GM12864 (cell line): ENCODE measurements around the gene ADPGK.
"Not testable (repeated sequence)": the region's sequence is repeated elsewhere in the genome, so short reads cannot be mapped to it uniquely, and the experiment has no call there.

Experiments
- DNase-seq: peaks from one replicate; pipeline ENCODE4 v3.0.0-alpha.2; 2011; ENCODE audit warnings: low read depth
- H3K4me3 ChIP-seq: 2 replicates; pipeline ENCODE4 v1.5.1; 2011; ENCODE audit warnings: mild to moderate bottlenecking, low read depth, low read length, control low read depth
- CTCF ChIP-seq: IDR thresholded peaks from 2 replicates; pipeline ENCODE4 v1.5.1; 2011; ENCODE audit warnings: low read depth, mild to moderate bottlenecking, moderate library complexity, low read length, control low read depth, inconsistent platforms; ENCODE audit errors: missing control alignments

The ADPGK gene

GRCh38 chr15:72818632-72819031 is 35.1 kb upstream of the ADPGK start:
- no peak for TF ChIP-seq CTCF
- DNase-seq = no peak
- no peak overlapping the region for H3K4me3 ChIP-seq

DNA sequence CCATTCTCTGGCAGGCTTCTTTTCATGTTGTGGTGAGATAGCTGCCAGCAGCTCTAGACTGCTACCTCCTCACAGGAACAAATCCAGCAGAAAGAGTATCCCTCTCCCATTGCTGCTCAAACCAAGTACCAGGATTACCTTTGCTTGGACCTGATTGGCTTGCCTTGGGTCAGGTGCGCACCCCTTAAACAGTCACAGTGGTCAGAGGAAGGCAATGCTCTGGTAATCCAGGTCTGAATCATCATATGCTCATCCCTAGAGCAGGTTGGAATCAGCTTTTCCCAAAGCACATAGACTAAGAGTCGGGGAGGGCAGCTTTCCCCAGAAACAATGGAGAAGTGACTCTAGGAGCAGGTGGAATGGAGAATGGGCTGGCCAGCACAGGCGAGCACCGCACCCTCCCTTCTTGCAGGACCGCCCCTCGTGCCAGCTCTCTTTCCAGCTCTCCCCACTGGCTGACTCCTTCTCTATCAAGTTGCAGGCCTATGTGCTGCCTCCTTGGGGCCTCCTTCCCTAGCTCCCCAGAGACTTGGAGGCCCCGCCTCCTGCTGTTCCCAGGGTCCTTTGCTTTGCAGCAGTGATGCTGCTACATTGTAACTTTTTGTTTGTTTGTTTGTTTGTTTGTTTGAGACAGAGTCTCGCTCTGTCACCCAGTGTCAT is 29.9 kb upstream of the ADPGK start:
- H3K4me3 ChIP-seq = no peak overlapping the region
- TF ChIP-seq CTCF = no peak
- no peak for DNase-seq

GRCh38 chr15:72809329-72809728 is 25.8 kb upstream of the ADPGK start:
- no peak for TF ChIP-seq CTCF
- DNase-seq = no peak
- H3K4me3 ChIP-seq = no peak overlapping the region

GRCh38 chr15:72807346-72807745 is 23.8 kb upstream of the ADPGK start:
- not testable (repeated sequence) for DNase-seq, H3K4me3 ChIP-seq

GRCh38 chr15:72803006-72803405 is 19.4 kb upstream of the ADPGK start:
- no peak for DNase-seq
- TF ChIP-seq CTCF = no peak
- no peak overlapping the region for H3K4me3 ChIP-seq

- H3K4me3 ChIP-seq = no peak overlapping the region
- no peak for TF ChIP-seq CTCF
- no peak for DNase-seq
Observed at GRCh38 chr15:72801590-72802325, 18.2 kb upstream of the ADPGK start.

DNA sequence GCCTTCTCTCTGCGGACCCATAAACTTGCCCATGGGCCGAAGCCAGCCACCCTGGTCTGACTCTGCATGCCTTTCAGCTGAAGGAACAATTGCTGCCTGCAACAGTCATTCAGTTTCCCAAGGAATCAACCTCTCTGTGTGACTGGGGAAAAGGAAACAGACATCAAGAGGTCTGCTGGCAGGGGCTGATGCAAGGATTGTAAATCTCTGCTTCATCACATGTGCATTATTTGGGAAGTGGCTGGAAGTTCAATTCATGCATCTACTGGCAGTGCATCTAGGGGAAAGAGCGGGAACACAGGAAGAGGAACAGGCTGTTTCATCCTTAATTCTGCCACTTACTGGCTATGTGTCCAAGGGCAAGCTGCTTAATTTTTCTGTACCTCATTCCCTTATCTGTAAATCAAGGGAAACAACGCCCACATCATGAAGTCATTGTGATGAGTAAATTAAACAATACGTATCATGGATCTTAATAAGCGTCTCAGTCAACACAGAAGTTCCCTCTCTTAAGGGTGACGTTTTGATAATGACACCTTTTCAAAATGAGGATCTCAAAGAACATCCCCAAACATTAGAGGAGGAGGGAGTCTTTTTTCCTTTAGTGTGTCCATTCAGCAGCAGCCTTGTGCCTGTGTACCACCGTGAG is 17.4 kb upstream of the ADPGK start:
- no peak for TF ChIP-seq CTCF
- DNase-seq = no peak
- no peak overlapping the region for H3K4me3 ChIP-seq
